Ectodermal cell (in vitro differentiated cells): Measurements from ENCODE around the gene HDAC7.
"Not testable (repeated sequence)": the region's sequence is repeated elsewhere in the genome, so short reads cannot be mapped to it uniquely, and the experiment has no call there.

Experiments used
- H3K27ac ChIP-seq: 2 replicates; pipeline ENCODE4 v1.7.0; 2013; ENCODE audit warnings: mild to moderate bottlenecking, low read depth, low read length; ENCODE audit not compliant: insufficient read depth, poor library complexity, severe bottlenecking
- H3K27me3 ChIP-seq: 2 replicates; pipeline ENCODE4 v1.7.0; 2013; ENCODE audit warnings: mild to moderate bottlenecking, low read length; ENCODE audit not compliant: insufficient read depth, control insufficient read depth, poor library complexity, severe bottlenecking
- H3K36me3 ChIP-seq: one replicate; pipeline ENCODE4 v1.7.0; 2013; ENCODE audit warnings: low read length; ENCODE audit not compliant: control insufficient read depth, insufficient read depth
- H3K4me1 ChIP-seq: one replicate; pipeline ENCODE4 v1.7.0; 2013; ENCODE audit warnings: low read length; ENCODE audit not compliant: control insufficient read depth, insufficient read depth
- H3K4me3 ChIP-seq: 2 replicates; pipeline ENCODE4 v1.7.0; 2013; ENCODE audit warnings: low read depth, low read length, control low read depth; ENCODE audit not compliant: insufficient read depth
- H3K9me3 ChIP-seq: 2 replicates; pipeline ENCODE4 v1.7.0; 2013; ENCODE audit warnings: mild to moderate bottlenecking, low read length, moderate library complexity; ENCODE audit not compliant: control insufficient read depth
- WGBS, 2 experiments: methylation state at CpG; one replicate each; pipeline ENCODE4 v1.1.7; 2013; ENCODE audit warnings: missing lambda C conversion rate in 2 of 2; 5-methylcytosine and 5-hydroxymethylcytosine counted together

Gene HDAC7

DNA sequence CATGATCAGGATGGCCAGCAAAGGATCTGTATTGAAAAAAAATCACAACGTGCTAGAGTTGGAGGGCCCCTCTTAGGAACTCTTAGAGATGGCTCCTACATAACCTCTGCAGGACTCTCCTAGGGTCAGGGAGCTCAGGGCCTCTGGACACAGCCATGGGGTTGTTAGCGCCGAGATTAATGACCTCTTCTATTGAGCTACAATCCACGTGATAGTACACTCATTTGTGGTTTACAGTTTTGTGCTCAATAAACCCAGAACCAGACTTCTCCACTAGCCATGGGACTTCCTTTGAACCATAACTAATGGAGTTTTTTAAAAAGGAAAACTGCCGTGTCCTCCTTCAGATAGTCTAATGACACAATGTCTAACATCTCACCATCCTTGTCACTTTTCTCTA, 29.6 kb upstream of the HDAC7 start:
- Histone ChIP-seq H3K27me3 (no peaks in the 10 kb centered on the region), H3K27ac (no peak overlapping the region), H3K36me3 (no peaks in the 10 kb centered on the region), H3K4me3 (no peak overlapping the region), H3K4me1 (peaks cover 9% of the 10 kb centered on the region), H3K9me3 (no peaks in the 10 kb centered on the region)
- 81 to 83% methylated on average over 5 of the region's 5 CpGs for WGBS, 2 experiments

DNA sequence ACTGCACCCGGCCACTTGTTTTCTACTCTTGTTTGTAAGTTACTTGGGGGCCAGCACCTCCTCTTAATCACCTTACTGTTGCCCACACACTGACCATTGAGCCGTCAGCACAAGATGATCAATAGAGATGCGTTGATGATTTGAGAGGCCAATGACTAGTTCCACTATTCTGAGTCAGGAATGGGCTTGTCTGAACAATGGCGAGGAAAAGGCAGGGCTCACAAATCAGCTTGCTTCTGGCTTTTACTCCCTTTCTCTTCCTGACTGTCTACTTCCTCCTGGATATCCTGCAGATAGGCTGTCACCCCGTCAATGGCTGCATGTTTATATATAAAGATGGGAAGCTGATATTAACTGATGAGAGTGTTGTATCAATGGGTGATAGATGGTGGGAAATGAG, 29.1 kb upstream of the HDAC7 start:
- no peaks in the 10 kb centered on the region for H3K36me3 ChIP-seq
- no peak overlapping the region for H3K27ac ChIP-seq
- no peak overlapping the region for H3K4me3 ChIP-seq
- H3K4me1 ChIP-seq, result peaks cover 9% of the 10 kb centered on the region
- 83 to 84% methylated on average over 5 of the region's 5 CpGs for WGBS, 2 experiments
- no peaks in the 10 kb centered on the region for H3K9me3 ChIP-seq
- no peaks in the 10 kb centered on the region for H3K27me3 ChIP-seq

DNA sequence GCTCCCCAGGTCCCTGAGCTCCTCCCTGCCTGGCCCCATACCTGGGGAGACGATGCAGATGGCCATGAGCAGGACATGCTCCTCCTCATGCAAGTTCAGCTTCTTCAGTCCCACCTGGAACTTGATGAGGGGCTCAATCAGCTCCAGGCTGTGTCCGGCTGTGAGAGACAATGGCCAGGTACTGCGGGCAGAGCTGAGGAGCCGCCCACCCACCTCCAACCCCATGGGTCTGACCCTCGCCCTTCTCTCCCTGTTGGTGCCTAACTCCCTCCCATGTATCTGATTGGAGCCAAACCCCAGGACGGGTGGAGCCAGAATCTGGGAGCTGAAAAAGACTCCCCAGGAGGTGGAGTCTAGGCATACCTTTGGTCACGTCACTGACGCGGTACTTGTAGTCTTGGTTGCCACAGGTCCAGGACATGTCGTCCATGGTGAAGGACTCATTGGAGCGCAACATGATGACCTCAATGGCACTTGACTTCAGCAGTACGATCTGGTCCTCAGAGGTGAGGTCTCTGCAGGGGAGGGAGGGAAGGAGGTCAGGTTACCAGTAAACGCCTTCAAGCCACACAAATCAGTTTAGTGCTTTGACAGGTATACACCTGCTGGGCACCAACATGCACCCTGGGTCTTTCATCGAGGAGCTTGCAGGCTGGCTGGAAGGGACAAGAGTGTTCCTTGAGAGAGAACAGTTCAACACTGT, 26.7 kb upstream of the HDAC7 start:
- H3K4me1 ChIP-seq, result peaks cover 9% of the 10 kb centered on the region
- whole genome bisulfite sequencing, 2 experiments, result 88 to 90% methylated on average over 14 of the region's 14 CpGs
- no peak overlapping the region for H3K4me3 ChIP-seq
- peaks cover 4% of the 10 kb centered on the region for H3K27me3 ChIP-seq
- H3K27ac ChIP-seq, result no peak overlapping the region
- H3K36me3 ChIP-seq, result no peaks in the 10 kb centered on the region
- no peaks in the 10 kb centered on the region for H3K9me3 ChIP-seq

DNA sequence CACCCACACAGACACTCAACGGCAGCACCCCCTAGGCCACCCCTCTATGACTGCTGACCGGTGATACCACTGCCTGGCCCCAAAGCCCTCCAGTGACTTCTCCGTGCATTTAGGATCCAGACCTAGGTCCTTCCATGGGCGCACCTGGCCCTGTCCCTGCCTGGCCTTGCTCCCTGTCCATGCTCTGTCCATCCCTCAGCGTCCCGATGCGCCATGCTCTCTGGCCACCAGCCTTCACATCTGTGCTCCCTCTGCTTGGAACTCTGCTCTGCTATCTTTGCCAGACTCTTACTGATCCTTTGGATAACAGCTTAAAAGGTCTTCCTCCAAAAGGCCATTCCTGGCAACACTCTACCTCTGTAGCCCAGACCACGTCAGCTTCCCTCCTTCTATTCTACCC, 25.4 kb upstream of the HDAC7 start:
- H3K4me1 ChIP-seq, result no peaks in the 10 kb centered on the region
- WGBS, 2 experiments, result 93 to 96% methylated on average over 8 of the region's 8 CpGs

DNA sequence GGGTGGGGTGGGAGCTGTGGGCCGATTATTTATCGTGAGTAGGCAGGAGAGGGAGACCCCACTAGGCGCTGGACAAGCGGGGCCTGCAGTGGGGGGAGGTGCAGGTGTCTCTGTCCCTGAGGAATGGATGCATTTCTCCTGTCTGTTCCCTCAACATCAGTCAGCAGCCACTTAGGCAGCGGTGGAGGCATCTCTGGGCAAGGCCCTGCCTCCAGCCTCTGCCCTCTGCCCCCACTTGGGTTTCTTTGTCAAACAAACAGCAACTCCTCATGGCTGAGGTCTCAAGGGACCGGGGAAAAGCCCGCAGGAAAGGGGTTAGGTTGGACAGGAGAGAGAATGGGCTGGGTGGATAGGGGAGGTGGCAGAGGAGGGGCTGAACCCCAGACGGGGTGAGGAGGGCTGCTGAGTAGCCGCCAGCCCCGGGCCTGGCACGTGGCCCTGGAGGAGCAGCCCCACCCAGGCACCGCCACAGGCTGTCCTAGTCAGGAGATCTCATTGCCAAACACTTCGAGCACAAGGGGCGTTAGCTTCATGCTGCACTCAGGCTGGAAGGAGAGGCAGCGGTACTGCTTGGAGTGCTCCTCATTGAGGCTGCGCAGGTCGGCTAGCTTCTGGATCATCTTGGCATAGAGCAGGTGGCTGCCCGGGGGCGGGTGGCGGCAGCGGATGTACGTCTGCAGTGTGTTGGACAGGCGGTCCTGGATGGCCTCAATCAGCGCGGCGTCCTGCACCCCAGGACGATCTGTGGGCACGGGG, 24.7 kb upstream of the HDAC7 start:
- Histone ChIP-seq H3K27ac (no peak overlapping the region), H3K9me3 (no peaks in the 10 kb centered on the region), H3K27me3 (peaks cover 4% of the 10 kb centered on the region), H3K4me3 (no peak overlapping the region), H3K4me1 (no peaks in the 10 kb centered on the region), H3K36me3 (no peaks in the 10 kb centered on the region)
- WGBS, 2 experiments, result 91% methylated on average over 28 of the region's 28 CpGs

More for the DNA sequence above, 25.4 kb upstream of the HDAC7 start:
- Histone ChIP-seq H3K27ac (no peak overlapping the region), H3K36me3 (no peaks in the 10 kb centered on the region), H3K4me3 (no peak overlapping the region), H3K9me3 (no peaks in the 10 kb centered on the region), H3K27me3 (peaks cover 4% of the 10 kb centered on the region)

DNA sequence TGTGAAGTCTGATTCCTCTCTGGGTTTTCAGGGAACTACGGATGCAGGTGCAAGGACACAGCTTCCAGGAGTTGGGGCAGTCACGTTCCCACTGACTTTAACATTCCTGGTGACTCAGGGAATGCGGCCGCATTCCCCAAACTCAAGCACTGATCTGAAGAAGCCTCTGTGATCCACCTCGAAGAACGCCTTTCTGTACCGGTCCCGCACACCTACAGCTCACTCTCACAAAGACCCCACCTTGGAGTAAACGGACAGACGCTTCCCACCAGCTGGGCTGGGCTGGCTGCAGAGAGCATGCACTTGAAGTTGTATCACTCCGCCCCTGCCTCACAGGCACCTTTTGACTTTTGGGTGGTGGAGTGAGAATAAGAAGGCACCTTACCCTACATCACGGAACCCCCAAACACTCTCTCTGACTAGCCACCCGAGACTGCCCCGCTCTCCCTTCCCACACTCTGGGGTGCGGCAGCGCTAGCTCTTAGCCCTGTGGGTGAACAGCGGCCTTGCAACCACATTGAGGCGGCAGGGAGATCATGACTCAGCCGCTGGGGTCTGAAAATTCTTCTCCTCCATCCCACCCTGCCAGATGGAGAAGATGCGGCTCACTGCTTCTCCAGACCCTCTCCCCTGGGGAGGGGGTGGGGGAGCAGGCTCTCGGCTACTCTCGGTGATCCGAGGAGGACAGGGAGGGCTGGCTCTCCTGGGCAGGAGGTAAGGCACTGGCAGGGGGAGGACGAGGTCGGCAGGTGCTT, 23.7 kb upstream of the HDAC7 start:
- Histone ChIP-seq H3K36me3 (no peaks in the 10 kb centered on the region), H3K4me1 (no peaks in the 10 kb centered on the region), H3K27me3 (peaks cover 4% of the 10 kb centered on the region), H3K4me3 (no peak overlapping the region), H3K27ac (no peak overlapping the region), H3K9me3 (no peaks in the 10 kb centered on the region)
- 69 to 73% methylated on average over 24 to 25 of the region's 25 CpGs for WGBS, 2 experiments

DNA sequence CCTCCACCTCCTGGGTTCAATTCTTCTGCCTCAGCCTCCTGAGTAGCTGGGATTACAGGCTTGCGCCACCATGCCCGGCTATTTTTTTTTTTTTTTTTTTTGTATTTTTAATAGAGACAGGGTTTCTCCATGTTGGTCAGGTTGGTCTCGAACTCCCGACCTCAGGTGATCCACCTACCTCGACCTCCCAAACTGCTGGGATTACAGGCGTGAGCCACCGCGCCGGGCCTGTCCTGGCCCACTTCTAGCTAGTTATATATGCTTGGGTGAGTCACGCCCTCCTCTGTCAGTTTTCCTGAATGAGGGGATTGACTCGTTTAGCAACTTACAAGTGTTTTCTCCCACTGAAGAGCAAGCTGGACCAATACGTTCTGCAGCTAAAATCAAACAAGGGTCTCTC, 22.8 kb upstream of the HDAC7 start:
- H3K4me3 ChIP-seq, H3K9me3 ChIP-seq, H3K36me3 ChIP-seq, H3K4me1 ChIP-seq, H3K27ac ChIP-seq, H3K27me3 ChIP-seq: not testable (repeated sequence)
- 78 to 82% methylated on average over 10 to 12 of the region's 12 CpGs for WGBS, 2 experiments

DNA sequence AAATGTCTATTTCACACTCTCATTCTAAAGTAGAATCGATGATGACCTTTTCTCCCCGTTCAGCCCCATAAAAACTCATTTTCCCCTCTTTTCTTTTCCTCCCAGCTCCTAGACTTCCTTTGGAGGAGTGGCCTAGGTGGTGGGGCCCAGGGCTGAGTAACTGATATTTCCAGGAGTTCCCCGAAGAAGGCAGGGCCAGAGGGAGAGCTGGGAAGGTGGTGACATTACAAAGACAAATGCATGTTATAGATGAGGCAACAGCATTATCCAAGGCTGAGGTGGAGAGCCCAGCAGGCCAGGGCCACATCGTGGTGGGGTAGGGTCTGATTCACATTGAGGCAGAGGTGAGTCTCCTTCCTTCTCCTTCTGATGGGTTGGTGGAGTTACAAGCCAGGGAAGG, 22.2 kb upstream of the HDAC7 start:
- Histone ChIP-seq H3K4me1 (no peaks in the 10 kb centered on the region), H3K27ac (no peak overlapping the region), H3K36me3 (no peaks in the 10 kb centered on the region), H3K27me3 (peaks cover 4% of the 10 kb centered on the region), H3K4me3 (no peak overlapping the region), H3K9me3 (no peaks in the 10 kb centered on the region)
- WGBS, 2 experiments, result 92 to 94% methylated on average over 4 of the region's 4 CpGs

DNA sequence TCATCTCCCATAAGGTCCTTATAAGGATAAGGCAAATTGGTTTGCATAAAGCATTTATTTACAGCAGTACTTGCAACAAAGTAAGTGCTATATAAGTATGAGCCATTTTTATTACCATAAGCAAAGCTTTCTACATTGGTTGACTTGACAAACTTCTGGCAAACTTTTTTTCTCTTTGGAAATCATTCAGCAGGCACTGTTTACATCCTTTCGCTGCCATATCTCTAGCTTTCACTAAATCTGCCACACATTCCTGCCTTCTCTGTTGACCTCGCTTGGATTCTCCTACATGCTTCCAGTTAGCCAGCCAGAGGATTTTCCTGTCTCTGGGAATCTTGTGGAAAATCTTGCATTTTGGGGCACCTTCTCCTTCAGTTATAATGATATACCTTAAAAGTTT, 21.8 kb upstream of the HDAC7 start:
- peaks cover 2% of the 10 kb centered on the region for H3K4me1 ChIP-seq
- no peak overlapping the region for H3K4me3 ChIP-seq
- H3K36me3 ChIP-seq, result no peaks in the 10 kb centered on the region
- H3K27me3 ChIP-seq, result peaks cover 4% of the 10 kb centered on the region
- 97 to 98% methylated on average over 2 of the region's 2 CpGs for WGBS, 2 experiments
- no peaks in the 10 kb centered on the region for H3K9me3 ChIP-seq
- H3K27ac ChIP-seq, result no peak overlapping the region

DNA sequence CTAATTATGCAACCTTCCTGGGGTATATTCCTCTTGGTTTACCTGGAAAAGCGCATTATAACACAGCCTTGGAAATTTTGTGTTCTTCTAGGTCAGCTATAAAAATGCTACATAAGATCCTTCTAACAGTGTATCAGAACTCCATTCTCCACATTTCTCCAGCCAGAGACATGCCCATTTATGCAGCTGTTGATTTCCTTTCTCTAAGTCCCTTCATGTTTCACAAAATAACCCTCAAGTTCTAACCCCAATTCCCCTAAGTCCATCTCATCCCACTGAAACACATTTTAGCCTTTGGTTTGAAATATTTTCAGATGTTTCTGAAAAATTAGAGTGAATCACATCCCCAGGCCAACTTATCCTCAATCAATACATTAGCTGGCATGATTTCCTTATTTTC, 20.9 kb upstream of the HDAC7 start:
- 89 to 96% methylated on average over 1 of the region's 1 CpG for WGBS, 2 experiments
- Histone ChIP-seq H3K27me3 (peaks cover 4% of the 10 kb centered on the region), H3K4me1 (peaks cover 6% of the 10 kb centered on the region), H3K4me3 (no peak overlapping the region), H3K27ac (no peak overlapping the region), H3K36me3 (no peaks in the 10 kb centered on the region), H3K9me3 (no peaks in the 10 kb centered on the region)
